Memory B cell (primary cell): ENCODE data around the gene BCLAF1.
A peak's percentile ranks its signal among the peaks of the same experiment; 100 is the strongest.
"Not testable (repeated sequence)": the region's sequence is repeated elsewhere in the genome, so short reads cannot be mapped to it uniquely, and the experiment has no call there.

Source experiments
- ATAC-seq: fragments of 150-1000 bp; cut with Tn5 transposase; 2 replicates; pipeline ENCODE4 v1.10.0; 2021; ENCODE audit warnings: low read depth, mild to moderate bottlenecking, moderate library complexity
- DNase-seq, 2 donors: peaks; one replicate each; pipeline ENCODE4 v3.0.0; 2022; ENCODE audit warnings: low spot score in 2 of 2
- H3K27ac Mint-ChIP-seq: one replicate; pipeline ENCODE4 v1.8.0; 2022; ENCODE audit warnings: mild to moderate bottlenecking, moderate library complexity, mixed read lengths
- H3K27me3 Mint-ChIP-seq: one replicate; pipeline ENCODE4 v1.8.0; 2022; ENCODE audit warnings: mixed read lengths
- H3K36me3 Mint-ChIP-seq: one replicate; pipeline ENCODE4 v1.8.0; 2022; ENCODE audit warnings: mild to moderate bottlenecking, mixed read lengths
- H3K4me1 Mint-ChIP-seq: one replicate; pipeline ENCODE4 v1.8.0; 2022; ENCODE audit warnings: mixed read lengths
- H3K4me3 Mint-ChIP-seq: one replicate; pipeline ENCODE4 v1.8.0; 2022; ENCODE audit warnings: mild to moderate bottlenecking, moderate library complexity, mixed read lengths
- H3K9me3 Mint-ChIP-seq: one replicate; pipeline ENCODE4 v1.8.0; 2022; ENCODE audit warnings: mixed read lengths

BCLAF1 gene

DNA sequence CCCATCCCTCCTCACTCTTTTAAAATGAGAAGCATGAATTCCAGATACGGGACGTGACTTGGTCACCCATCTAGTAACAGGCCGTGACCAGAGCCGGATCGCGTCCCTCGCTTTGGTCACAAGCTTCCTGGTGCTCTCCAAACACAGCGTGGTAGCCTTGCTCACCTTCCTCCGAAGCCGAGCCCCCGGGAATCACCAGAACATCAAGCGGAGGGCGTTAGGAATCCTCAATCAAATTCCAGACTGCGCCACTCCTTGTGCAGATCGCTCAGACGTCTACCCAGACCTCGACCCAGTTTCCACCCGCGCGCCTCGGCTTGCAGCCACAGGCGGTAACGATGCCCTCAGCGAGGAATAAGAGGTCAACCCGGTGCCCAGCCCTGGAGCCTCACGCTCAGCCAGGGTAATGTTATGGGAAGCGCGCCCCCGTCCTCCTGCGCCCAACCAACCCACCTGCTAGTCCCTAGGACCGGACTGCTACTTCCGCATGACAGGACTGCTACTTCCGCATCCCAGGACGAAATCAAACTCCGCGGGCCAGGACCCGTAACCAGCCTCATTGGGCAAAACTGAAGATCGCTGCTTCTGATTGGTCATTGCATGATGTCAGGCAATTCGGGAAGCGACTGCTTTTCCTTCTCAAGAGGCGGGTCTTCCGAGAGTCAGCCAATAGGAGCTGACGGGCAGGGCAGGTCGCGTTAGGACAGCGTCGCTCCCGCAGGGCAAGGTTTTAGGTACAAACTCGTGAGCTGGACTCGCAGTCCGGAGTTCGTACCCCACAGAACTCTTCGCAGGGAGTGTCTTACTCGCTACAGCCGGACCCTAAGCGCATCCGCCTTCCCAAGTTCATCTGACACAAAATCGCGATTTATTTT, 39.6 kb downstream of the BCLAF1 start, which contains the start of gene MTFR2:
Gene MTFR2, minus strand, starts transcription at position 501 of the 875 bp plus-strand sequence. CDS start 1,212 bp downstream, outside the sequence.
- Mint-ChIP-seq H3K4me3 (peak within 1 kb of the TSS; percentile 98), H3K36me3 (no peaks in the 10 kb centered on the region), H3K4me1 (peaks cover 27% of the 10 kb centered on the region), H3K9me3 (no peaks in the 10 kb centered on the region), H3K27me3 (no peaks in the 10 kb centered on the region), H3K27ac (peak within 1 kb of the TSS; percentile 51)
- ATAC-seq, result peak; percentile 94
- DNase-seq, result peak; percentile 81 to 90

DNA sequence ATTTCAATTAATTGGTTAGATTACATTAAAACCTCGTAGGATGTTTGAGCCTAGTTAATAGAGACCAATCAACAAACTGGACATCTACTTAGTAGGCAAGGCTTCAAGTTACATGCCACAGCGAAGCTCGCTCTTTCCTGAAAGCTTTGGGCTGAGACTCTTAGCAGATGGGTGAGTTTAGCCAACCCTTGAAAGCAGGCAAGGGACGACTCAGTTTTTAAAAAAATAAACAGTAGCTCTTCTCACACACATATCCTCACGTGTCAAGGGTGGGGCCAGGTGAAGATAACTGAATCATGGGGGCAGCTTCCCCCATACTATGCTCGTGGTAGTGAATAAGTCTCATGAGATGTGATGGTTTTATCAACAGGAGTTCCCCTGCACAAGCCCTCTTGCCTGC, 40.3 kb downstream of the BCLAF1 start:
- Mint-ChIP-seq H3K36me3 (no peaks in the 10 kb centered on the region), H3K4me1 (peaks cover 27% of the 10 kb centered on the region), H3K4me3 (peak overlapping the region; percentile 98), H3K9me3 (no peaks in the 10 kb centered on the region), H3K27ac (no peak overlapping the region), H3K27me3 (no peaks in the 10 kb centered on the region)
- no peak for ATAC-seq
- no peak for DNase-seq

GRCh38 chr6:136244061-136244616, 45.5 kb downstream of the BCLAF1 start:
- H3K4me3 Mint-ChIP-seq, result no peak overlapping the region
- H3K27ac Mint-ChIP-seq, result no peak overlapping the region
- no peak for ATAC-seq
- DNase-seq, result no peak
- peaks cover 2% of the 10 kb centered on the region for H3K4me1 Mint-ChIP-seq
- H3K27me3 Mint-ChIP-seq, result no peaks in the 10 kb centered on the region
- no peaks in the 10 kb centered on the region for H3K9me3 Mint-ChIP-seq
- peaks cover 4% of the 10 kb centered on the region for H3K36me3 Mint-ChIP-seq

DNA sequence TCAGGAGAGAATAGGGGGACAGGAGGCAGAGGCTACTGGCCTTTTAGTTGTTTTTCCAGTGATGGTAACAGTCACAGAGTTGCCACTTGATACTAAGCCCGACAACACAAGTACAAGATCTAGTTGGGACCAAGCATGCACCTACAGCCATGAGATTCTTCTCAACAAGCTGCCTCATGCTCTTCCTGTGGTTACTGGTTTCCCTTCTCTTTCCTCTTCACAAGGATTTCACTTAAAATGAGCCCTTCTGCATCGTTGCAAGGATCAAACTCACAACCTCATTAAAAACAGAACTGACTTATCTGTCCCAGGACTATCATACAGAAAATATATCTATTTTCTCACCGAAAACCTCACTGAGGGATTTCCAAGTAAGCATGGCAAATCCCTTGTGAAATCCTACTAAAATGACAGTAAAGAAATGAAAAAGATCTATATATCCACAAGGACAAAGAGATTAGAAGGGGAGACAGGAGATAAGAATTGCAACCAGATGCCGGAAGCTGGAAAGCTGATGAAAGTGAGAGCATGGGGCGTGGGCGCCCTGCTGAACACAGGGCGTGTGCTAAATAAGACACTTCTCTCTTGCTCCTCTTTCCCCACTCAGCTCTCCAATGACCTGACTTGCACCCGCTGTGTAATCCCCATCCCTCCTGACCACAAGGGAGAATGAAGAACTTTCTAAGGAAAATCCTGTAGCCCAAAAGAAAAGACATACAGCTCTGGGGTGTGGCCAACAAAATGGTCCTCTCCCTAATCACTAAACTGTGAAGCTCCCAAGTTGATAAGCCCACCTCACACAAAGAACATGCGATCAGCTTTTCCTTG, 53.0 kb downstream of the BCLAF1 start:
- H3K4me1 Mint-ChIP-seq, result peaks cover 2% of the 10 kb centered on the region
- H3K36me3 Mint-ChIP-seq, result peaks cover 6% of the 10 kb centered on the region
- DNase-seq (no peak), ATAC-seq (no peak)
- no peak overlapping the region for H3K27ac Mint-ChIP-seq
- H3K4me3 Mint-ChIP-seq, result no peak overlapping the region
- no peaks in the 10 kb centered on the region for H3K27me3 Mint-ChIP-seq
- H3K9me3 Mint-ChIP-seq, result no peaks in the 10 kb centered on the region

DNA sequence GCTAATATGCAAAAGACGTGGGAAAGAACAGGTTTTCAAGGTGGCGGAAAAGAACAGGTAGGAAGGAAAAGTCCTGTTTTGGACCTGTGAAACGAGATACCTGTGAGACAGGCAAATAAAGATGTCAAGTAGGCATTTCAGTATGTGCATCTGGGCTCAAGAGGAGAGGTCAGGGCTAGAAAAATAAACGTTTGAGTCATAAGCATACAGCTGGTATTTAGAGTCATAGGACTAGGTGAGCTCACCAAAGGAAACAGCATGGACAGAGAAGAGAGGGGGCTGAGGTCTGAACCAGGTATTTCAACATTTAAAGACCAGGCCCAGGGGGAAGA, 54.4 kb downstream of the BCLAF1 start:
- no peaks in the 10 kb centered on the region for H3K9me3 Mint-ChIP-seq
- peaks cover 2% of the 10 kb centered on the region for H3K4me1 Mint-ChIP-seq
- H3K27ac Mint-ChIP-seq, result no peak overlapping the region
- DNase-seq, result no peak
- no peaks in the 10 kb centered on the region for H3K27me3 Mint-ChIP-seq
- peaks cover 6% of the 10 kb centered on the region for H3K36me3 Mint-ChIP-seq
- H3K4me3 Mint-ChIP-seq, result no peak overlapping the region
- ATAC-seq, result no peak

- Mint-ChIP-seq H3K36me3 (peaks cover 5% of the 10 kb centered on the region), H3K27me3 (no peaks in the 10 kb centered on the region), H3K27ac (no peak overlapping the region), H3K9me3 (no peaks in the 10 kb centered on the region), H3K4me3 (no peak overlapping the region), H3K4me1 (peaks cover 7% of the 10 kb centered on the region)
- ATAC-seq (no peak), DNase-seq (no peak)
These were observed 56.9 kb downstream of the BCLAF1 start for GRCh38 chr6:136232701-136233100.

- Mint-ChIP-seq H3K4me1 (peaks cover 7% of the 10 kb centered on the region), H3K27ac (no peak overlapping the region), H3K36me3 (peaks cover 3% of the 10 kb centered on the region), H3K27me3 (no peaks in the 10 kb centered on the region), H3K4me3 (no peak overlapping the region), H3K9me3 (no peaks in the 10 kb centered on the region)
- DNase-seq (no peak), ATAC-seq (no peak)
These were observed 59.3 kb downstream of the BCLAF1 start for GRCh38 chr6:136230219-136230853.

DNA sequence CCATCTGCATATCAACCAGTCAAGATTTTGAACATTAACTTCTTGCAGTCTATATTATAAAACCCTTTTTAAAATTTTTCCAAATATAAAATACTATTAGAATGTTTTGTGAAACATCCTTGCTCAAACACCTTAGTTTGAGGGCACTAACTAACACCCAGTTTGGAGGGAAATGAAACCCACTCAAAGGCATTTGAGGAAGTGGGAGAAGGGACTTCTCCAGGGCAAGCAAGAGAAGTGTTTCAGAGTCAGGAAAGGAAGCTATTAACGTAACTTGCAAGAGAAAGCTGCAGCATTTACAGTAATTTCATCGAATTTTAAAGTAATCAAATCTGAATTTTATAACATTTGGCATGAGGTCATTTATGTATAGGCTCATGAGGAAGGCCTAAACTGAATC, 60.8 kb downstream of the BCLAF1 start:
- no peak for DNase-seq
- H3K27ac Mint-ChIP-seq, result no peak overlapping the region
- H3K27me3 Mint-ChIP-seq, result peaks cover 1% of the 10 kb centered on the region
- peaks cover 3% of the 10 kb centered on the region for H3K9me3 Mint-ChIP-seq
- H3K4me3 Mint-ChIP-seq, result no peak overlapping the region
- ATAC-seq, result peak; percentile 48
- H3K36me3 Mint-ChIP-seq, result no peaks in the 10 kb centered on the region
- peaks cover 7% of the 10 kb centered on the region for H3K4me1 Mint-ChIP-seq

DNA sequence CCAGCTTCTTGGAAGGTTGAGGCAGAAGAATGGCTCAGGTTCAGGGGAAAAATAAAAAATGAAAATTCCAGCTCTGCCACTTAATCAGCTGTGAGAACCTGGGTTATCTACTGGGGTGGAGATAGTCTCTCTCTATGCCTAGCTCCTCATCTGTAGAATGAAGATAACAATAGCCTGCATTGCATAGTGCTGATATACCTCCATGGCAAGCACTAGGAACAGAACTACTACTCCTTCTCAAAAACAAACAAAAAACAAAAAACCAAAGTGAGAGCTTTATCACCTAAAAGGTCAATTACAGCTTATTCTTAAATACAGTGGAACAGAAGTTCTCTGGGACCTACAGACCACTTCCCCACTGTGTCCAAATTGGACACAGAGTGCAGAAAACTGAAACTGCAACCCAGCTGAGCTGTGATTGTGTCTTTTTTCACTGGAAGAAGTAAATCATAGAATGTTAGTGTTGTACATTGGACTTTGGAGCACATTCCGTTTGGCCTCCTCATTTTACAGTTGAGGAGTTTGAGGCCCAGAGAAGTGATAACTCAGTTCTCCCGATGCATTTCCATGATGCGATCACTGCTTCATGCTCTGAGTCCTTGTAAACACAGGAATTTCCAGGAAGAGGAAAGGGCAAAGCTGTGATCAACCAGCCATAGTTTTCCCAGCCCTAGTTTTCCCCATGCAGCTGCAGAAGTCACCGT, 62.8 kb downstream of the BCLAF1 start:
- peaks cover 3% of the 10 kb centered on the region for H3K27me3 Mint-ChIP-seq

GRCh38 chr6:136226027-136226673, 63.5 kb downstream of the BCLAF1 start:
- no peaks in the 10 kb centered on the region for H3K36me3 Mint-ChIP-seq
- H3K27ac Mint-ChIP-seq, result peak overlapping the region; percentile 8
- peak; percentile 84 for ATAC-seq
- peak; percentile 58 to 61 for DNase-seq
- peaks cover 7% of the 10 kb centered on the region for H3K4me1 Mint-ChIP-seq
- peaks cover 3% of the 10 kb centered on the region for H3K27me3 Mint-ChIP-seq
- peaks cover 3% of the 10 kb centered on the region for H3K9me3 Mint-ChIP-seq
- no peak overlapping the region for H3K4me3 Mint-ChIP-seq

More for the DNA sequence above, 62.8 kb downstream of the BCLAF1 start:
- no peak overlapping the region for H3K27ac Mint-ChIP-seq
- peaks cover 7% of the 10 kb centered on the region for H3K4me1 Mint-ChIP-seq
- H3K36me3 Mint-ChIP-seq, result no peaks in the 10 kb centered on the region
- DNase-seq (no peak), ATAC-seq (peak; percentile 34)
- H3K9me3 Mint-ChIP-seq, result peaks cover 3% of the 10 kb centered on the region
- peak overlapping the region; percentile 9 for H3K4me3 Mint-ChIP-seq

- Mint-ChIP-seq H3K9me3 (peaks cover 3% of the 10 kb centered on the region), H3K36me3 (peaks cover under 1% of the 10 kb centered on the region), H3K27ac (peak overlapping the region; percentile 8), H3K4me3 (no peak overlapping the region), H3K27me3 (peaks cover 3% of the 10 kb centered on the region), H3K4me1 (peaks cover 7% of the 10 kb centered on the region)
- no peak for ATAC-seq
- no peak for DNase-seq
These were observed 64.2 kb downstream of the BCLAF1 start for GRCh38 chr6:136225496-136225895.

GRCh38 chr6:136224974-136225373, 64.7 kb downstream of the BCLAF1 start:
- H3K4me1 Mint-ChIP-seq, H3K36me3 Mint-ChIP-seq, H3K9me3 Mint-ChIP-seq, ATAC-seq, H3K27ac Mint-ChIP-seq, H3K27me3 Mint-ChIP-seq, DNase-seq, H3K4me3 Mint-ChIP-seq: not testable (repeated sequence)
